GM21723 (cell line): ENCODE results near the gene ABHD10.
"Not testable (repeated sequence)": the region's sequence is repeated elsewhere in the genome, so short reads cannot be mapped to it uniquely, and the experiment has no call there.

Experiments used
- ATAC-seq: cut with Tn5 transposase; IDR thresholded peaks from one replicate; pipeline ENCODE4 v1.9.1; 2021; ENCODE audit warnings: mild to moderate bottlenecking, moderate library complexity; ENCODE audit not compliant: unreplicated experiment

The ABHD10 gene

GRCh38 chr3:112027826-112028225 lies 49.0 kb downstream of the ABHD10 start:
- no peak for ATAC-seq

- ATAC-seq, result no peak
These were observed 52.1 kb downstream of the ABHD10 start for GRCh38 chr3:112030901-112031300.

- no peak for ATAC-seq
These were observed 53.4 kb downstream of the ABHD10 start for GRCh38 chr3:112032098-112032731.

- ATAC-seq, result no peak
These were observed 55.6 kb downstream of the ABHD10 start, which contains the start of gene TMPRSS7 for GRCh38 chr3:112034436-112034835. Gene TMPRSS7, plus strand, starts transcription at chr3:112034736. Its CDS starts 110 bp downstream, at chr3:112034846.

GRCh38 chr3:112035241-112035640 lies 56.4 kb downstream of the ABHD10 start:
- ATAC-seq, result no peak

GRCh38 chr3:112037194-112037593 lies 58.4 kb downstream of the ABHD10 start:
- not testable (repeated sequence) for ATAC-seq

- ATAC-seq, result peak; percentile 54
These were observed 60.0 kb downstream of the ABHD10 start for GRCh38 chr3:112038863-112039262.

- ATAC-seq, result no peak
These were observed 62.5 kb downstream of the ABHD10 start for GRCh38 chr3:112041321-112041720.

- ATAC-seq, result no peak
These were observed 64.0 kb downstream of the ABHD10 start for GRCh38 chr3:112042842-112043280.
